ENCODE measurements around the gene KIF16B.

The KIF16B gene

GRCh38 chr20:16407251-16408067, 165.8 kb downstream of the KIF16B start:
- TF ChIP-seq CTCF (IDR thresholded peaks at IDR 0.05): no peak

- no peak for TF ChIP-seq CTCF (IDR thresholded peaks at IDR 0.05)
These were observed 168.0 kb downstream of the KIF16B start for GRCh38 chr20:16405254-16405653.

- no peak for TF ChIP-seq CTCF (IDR thresholded peaks at IDR 0.05)
These were observed 168.6 kb downstream of the KIF16B start for GRCh38 chr20:16404640-16405039.

GRCh38 chr20:16404171-16404570, 169.1 kb downstream of the KIF16B start:
- no peak for TF ChIP-seq CTCF (IDR thresholded peaks at IDR 0.05)

GRCh38 chr20:16400234-16400633, 173.0 kb downstream of the KIF16B start:
- TF ChIP-seq CTCF (IDR thresholded peaks at IDR 0.05): no peak

- TF ChIP-seq CTCF (IDR thresholded peaks at IDR 0.05): no peak
These were observed 173.4 kb downstream of the KIF16B start for GRCh38 chr20:16399801-16400200.

GRCh38 chr20:16397086-16397485, 176.2 kb downstream of the KIF16B start:
- no peak for TF ChIP-seq CTCF (IDR thresholded peaks at IDR 0.05)

Data from LNCAP (cell line).